A673 (cell line): ENCODE results near the gene EXOC6B. TPM values are rescaled to one million over a fixed set of nuclear protein-coding genes. Genes with fewer than 3 reads are reported as not detected.

Experiments
- BruUV-seq: library from RNA; stranded (reverse); fragments of 400-500 nt; replicated peaks from 2 replicates; lab custom pipeline; 2021; lab: Mats Ljungman, UMichigan
- CTCF ChIA-PET: fragments of 300-600 bp; sonication (Branson Sonifier 250); formaldehyde crosslinking; loops from one replicate; lab custom pipeline; 2022; ENCODE audit warnings: antibody characterized with exemption; lab: Charles Lee
- POLR2A ChIA-PET: fragments of 300-600 bp; sonication (Branson Sonifier 250); formaldehyde crosslinking; loops from one replicate; lab custom pipeline; 2022; ENCODE audit warnings: antibody characterized with exemption; ENCODE audit not compliant: low non-redundant PET; lab: Charles Lee
- DNase-seq: peaks from one replicate; pipeline ENCODE4 v3.0.0-alpha.2; 2015; ENCODE audit warnings: low spot score
- H3K27ac ChIP-seq: fragments of 200-600 bp; sonication (generic); 2 replicates; pipeline ENCODE4 v1.5.1; 2016; ENCODE audit warnings: mixed run types, low read depth, mild to moderate bottlenecking, mixed read lengths, antibody characterized with exemption, low read length; ENCODE audit not compliant: poor library complexity, severe bottlenecking
- H3K27me3 ChIP-seq: fragments of 200-600 bp; sonication (generic); replicated peaks from 2 replicates; pipeline ENCODE4 v1.6.1; 2017; ENCODE audit warnings: mixed run types, low read depth, mild to moderate bottlenecking, mixed read lengths, antibody characterized with exemption, low read length; ENCODE audit not compliant: insufficient read depth, poor library complexity
- H3K36me3 ChIP-seq: fragments of 200-600 bp; sonication (generic); 2 replicates; pipeline ENCODE4 v1.6.1; 2016; ENCODE audit warnings: mixed run types, mild to moderate bottlenecking, mixed read lengths, antibody characterized with exemption, low read length; ENCODE audit not compliant: insufficient read depth, poor library complexity, severe bottlenecking
- H3K4me1 ChIP-seq: fragments of 200-600 bp; sonication (generic); 2 replicates; pipeline ENCODE4 v1.6.1; 2017; ENCODE audit warnings: mixed run types, mild to moderate bottlenecking, mixed read lengths, antibody characterized with exemption, low read length; ENCODE audit not compliant: insufficient read depth, poor library complexity, severe bottlenecking
- H3K4me3 ChIP-seq: fragments of 200-600 bp; sonication (generic); 2 replicates; pipeline ENCODE4 v1.5.1; 2016; ENCODE audit warnings: low read depth, mixed run types, mild to moderate bottlenecking, mixed read lengths, low read length; ENCODE audit not compliant: poor library complexity, severe bottlenecking
- H3K9me3 ChIP-seq: fragments of 200-600 bp; sonication (generic); 2 replicates; pipeline ENCODE4 v1.6.1; 2016; ENCODE audit warnings: mixed run types, low read depth, mild to moderate bottlenecking, mixed read lengths, antibody characterized with exemption, low read length; ENCODE audit not compliant: poor library complexity, severe bottlenecking
- EZH2 ChIP-seq: fragments of 200-600 bp; sonication (generic); IDR thresholded peaks from 2 replicates; pipeline ENCODE4 v1.6.1; 2017; ENCODE audit warnings: borderline replicate concordance, low read depth, mild to moderate bottlenecking, mixed read lengths, antibody characterized with exemption, low read length; ENCODE audit not compliant: poor library complexity, severe bottlenecking
- intact Hi-C: fragments of 100-400 bp; cut with micrococcal nuclease; formaldehyde crosslinking; loops from one replicate; pipeline ENCODE4 v1.10.0; 2022; ENCODE audit not compliant: unreplicated experiment
- total RNA-seq: library from RNA; stranded (reverse); gene quantifications from 2 replicates; pipeline ENCODE4 v1.2.3, GENCODE V29; 2021
- TF ChIP-seq, protein P1 (sequence below): fragments of 300-800, 200-600 bp; sonication (generic); conservative IDR thresholded peaks from 2 replicates; pipeline ENCODE4 v1.5.1; 2017; ENCODE audit warnings: low read depth, mild to moderate bottlenecking, antibody characterized with exemption, low read length, moderate library complexity, mixed read lengths

The EXOC6B gene
- total RNA-seq, 1 experiment from 2014 or later, result 138 TPM

DNA sequence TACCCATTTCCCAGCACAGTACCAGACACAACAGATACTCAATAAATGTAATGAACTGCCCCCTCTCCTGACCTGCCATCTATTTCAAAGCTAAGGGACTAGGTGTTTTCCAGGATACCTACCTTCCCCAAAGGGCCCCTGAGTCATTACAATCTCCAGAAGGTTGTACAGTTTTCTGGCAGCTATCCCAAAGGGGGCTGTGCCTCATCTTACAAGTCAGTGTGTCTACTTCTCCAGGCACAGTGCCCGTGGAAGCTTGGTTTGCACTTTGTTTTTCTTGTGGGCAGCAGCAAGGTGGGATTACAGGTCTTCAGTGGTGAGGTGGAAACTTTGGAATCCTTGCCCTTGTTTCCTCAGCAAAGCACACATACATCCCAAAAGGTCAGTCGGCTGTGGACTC is 615.4 kb downstream of the EXOC6B start:
- no peaks in the 10 kb centered on the region for H3K36me3 ChIP-seq
- no peak for DNase-seq
- no peak overlapping the region for H3K4me3 ChIP-seq
- no peak overlapping the region for H3K27ac ChIP-seq
- ChIA-PET CTCF (no interaction called here), POLR2A (no interaction called here)
- no peaks in the 10 kb centered on the region for H3K9me3 ChIP-seq
- intact Hi-C loops, result no loop called here
- H3K27me3 ChIP-seq, result no peaks in the 10 kb centered on the region
- H3K4me1 ChIP-seq, result peaks cover 4% of the 10 kb centered on the region
- no TSS peak for BruUV-seq
- TF ChIP-seq, protein P1, sequence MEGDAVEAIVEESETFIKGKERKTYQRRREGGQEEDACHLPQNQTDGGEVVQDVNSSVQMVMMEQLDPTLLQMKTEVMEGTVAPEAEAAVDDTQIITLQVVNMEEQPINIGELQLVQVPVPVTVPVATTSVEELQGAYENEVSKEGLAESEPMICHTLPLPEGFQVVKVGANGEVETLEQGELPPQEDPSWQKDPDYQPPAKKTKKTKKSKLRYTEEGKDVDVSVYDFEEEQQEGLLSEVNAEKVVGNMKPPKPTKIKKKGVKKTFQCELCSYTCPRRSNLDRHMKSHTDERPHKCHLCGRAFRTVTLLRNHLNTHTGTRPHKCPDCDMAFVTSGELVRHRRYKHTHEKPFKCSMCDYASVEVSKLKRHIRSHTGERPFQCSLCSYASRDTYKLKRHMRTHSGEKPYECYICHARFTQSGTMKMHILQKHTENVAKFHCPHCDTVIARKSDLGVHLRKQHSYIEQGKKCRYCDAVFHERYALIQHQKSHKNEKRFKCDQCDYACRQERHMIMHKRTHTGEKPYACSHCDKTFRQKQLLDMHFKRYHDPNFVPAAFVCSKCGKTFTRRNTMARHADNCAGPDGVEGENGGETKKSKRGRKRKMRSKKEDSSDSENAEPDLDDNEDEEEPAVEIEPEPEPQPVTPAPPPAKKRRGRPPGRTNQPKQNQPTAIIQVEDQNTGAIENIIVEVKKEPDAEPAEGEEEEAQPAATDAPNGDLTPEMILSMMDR, result no peak
- TF ChIP-seq EZH2, result no peak

DNA sequence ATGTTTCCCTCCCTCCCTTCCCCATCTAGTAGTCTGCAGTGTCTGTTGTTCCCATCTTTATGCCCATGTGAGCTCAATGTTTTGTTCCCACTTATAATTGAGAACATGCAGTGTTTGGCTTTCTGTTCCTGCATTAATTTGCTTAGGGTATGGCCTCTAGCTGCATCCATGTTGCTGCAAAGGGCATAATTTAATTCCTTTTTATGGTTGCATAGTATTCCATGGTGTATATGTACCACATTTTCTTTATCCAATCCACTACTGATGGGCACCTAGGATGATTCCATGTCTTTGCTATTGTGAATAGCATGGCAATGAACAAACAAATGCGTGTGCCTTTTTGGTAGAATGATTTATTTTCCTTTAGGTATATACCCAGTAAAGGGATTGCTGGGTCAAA is 617.6 kb downstream of the EXOC6B start:
- CTCF ChIA-PET, result no interaction called here
- H3K27ac ChIP-seq, result no peak overlapping the region
- intact Hi-C loops, result no loop called here
- no peak for TF ChIP-seq EZH2
- TF ChIP-seq, protein P1, result no peak
- H3K4me1 ChIP-seq, result peaks cover 4% of the 10 kb centered on the region
- H3K4me3 ChIP-seq, result no peak overlapping the region
- H3K27me3 ChIP-seq, result no peaks in the 10 kb centered on the region
- BruUV-seq, result no TSS peak
- no peaks in the 10 kb centered on the region for H3K36me3 ChIP-seq
- no peaks in the 10 kb centered on the region for H3K9me3 ChIP-seq
- no peak for DNase-seq
- POLR2A ChIA-PET, result interaction anchor here (0.5 kb wide), 1 partner anchor 310 kb away, joined by 5 read pairs; no protein-coding TSS in a partner anchor

GRCh38 chr2:72207334-72207733 is 618.5 kb downstream of the EXOC6B start:
- TF ChIP-seq, protein P1, result no peak
- no peak for TF ChIP-seq EZH2
- H3K4me3 ChIP-seq, result no peak overlapping the region
- intact Hi-C loops, result no loop called here
- H3K36me3 ChIP-seq, result no peaks in the 10 kb centered on the region
- no TSS peak for BruUV-seq
- ChIA-PET CTCF (no interaction called here), POLR2A (no interaction called here)
- no peak overlapping the region for H3K27ac ChIP-seq
- H3K9me3 ChIP-seq, result no peaks in the 10 kb centered on the region
- H3K4me1 ChIP-seq, result peaks cover 4% of the 10 kb centered on the region
- no peaks in the 10 kb centered on the region for H3K27me3 ChIP-seq
- no peak for DNase-seq
